HG02885 (cell line): ENCODE results near the gene BMPR1A.
"Not testable (repeated sequence)": the region's sequence is repeated elsewhere in the genome, so short reads cannot be mapped to it uniquely, and the experiment has no call there.

ENCODE experiments used
- ATAC-seq: cut with Tn5 transposase; IDR thresholded peaks from one replicate; pipeline ENCODE4 v1.9.1; 2021; ENCODE audit warnings: mild to moderate bottlenecking; ENCODE audit not compliant: unreplicated experiment, poor library complexity

The BMPR1A gene

GRCh38 chr10:86728056-86728455 lies 28.4 kb upstream of the BMPR1A start:
- ATAC-seq = no peak

GRCh38 chr10:86729677-86730076 lies 26.7 kb upstream of the BMPR1A start:
- ATAC-seq = no peak

- ATAC-seq = no peak
Measured at GRCh38 chr10:86730227-86730626, 26.2 kb upstream of the BMPR1A start.

GRCh38 chr10:86732771-86733170 lies 23.6 kb upstream of the BMPR1A start:
- no peak for ATAC-seq

GRCh38 chr10:86733260-86733671 lies 23.2 kb upstream of the BMPR1A start:
- no peak for ATAC-seq

GRCh38 chr10:86734207-86734988 lies 22.0 kb upstream of the BMPR1A start:
- ATAC-seq = peak; percentile 66

GRCh38 chr10:86735278-86735677 lies 21.1 kb upstream of the BMPR1A start:
- ATAC-seq = not testable (repeated sequence)

GRCh38 chr10:86742230-86742629 lies 14.2 kb upstream of the BMPR1A start:
- ATAC-seq = no peak

- no peak for ATAC-seq
Measured at GRCh38 chr10:86744067-86744725, 12.2 kb upstream of the BMPR1A start.

- no peak for ATAC-seq
Measured at GRCh38 chr10:86747796-86748581, 8.4 kb upstream of the BMPR1A start.

GRCh38 chr10:86749854-86750253 lies 6.6 kb upstream of the BMPR1A start:
- ATAC-seq = no peak

GRCh38 chr10:86751477-86751876 lies 4.9 kb upstream of the BMPR1A start:
- no peak for ATAC-seq

- no peak for ATAC-seq
Measured at GRCh38 chr10:86752311-86752710, 4.1 kb upstream of the BMPR1A start.

GRCh38 chr10:86753051-86753450 lies 3.4 kb upstream of the BMPR1A start:
- ATAC-seq = peak; percentile 19

GRCh38 chr10:86753638-86754434 lies 2.6 kb upstream of the BMPR1A start:
- ATAC-seq = no peak

GRCh38 chr10:86755454-86755739 lies 1.0 kb upstream of the BMPR1A start:
- peak; percentile 14 for ATAC-seq

GRCh38 chr10:86755740-86756510 lies 494 bp upstream of the BMPR1A start:
- peak; percentile 82 for ATAC-seq

GRCh38 chr10:86757113-86757972 lies 924 bp downstream of the BMPR1A start:
- ATAC-seq = peak; percentile 1
